CD14-positive monocyte (primary cell): ENCODE measurements around the gene SNAI3. TPM values are rescaled to one million over a fixed set of nuclear protein-coding genes. Genes with fewer than 3 reads are reported as not detected.
A peak's percentile ranks its signal among the peaks of the same experiment; 100 is the strongest.

Experiments used
- DNase-seq, 3 donors: peaks; one replicate each; pipeline ENCODE4 v3.0.0-alpha.2; 2011 to 2022
- H2AFZ ChIP-seq: 2 replicates; pipeline ENCODE4 v1.6.0; 2012; ENCODE audit warnings: mild to moderate bottlenecking, low read depth, low read length, inconsistent platforms; ENCODE audit not compliant: insufficient read depth, poor library complexity, severe bottlenecking
- H3K27ac ChIP-seq, 2 donors: 1 replicate in 1 of 2; 2 replicates in 1 of 2; pipeline ENCODE4 v1.5.1; 2012 to 2013; ENCODE audit warnings: low read length in 2 of 2, control low read depth in 1 of 2, inconsistent platforms in 1 of 2, low read depth in 1 of 2, mild to moderate bottlenecking in 1 of 2
- H3K27me3 ChIP-seq, 2 donors: one replicate each; pipeline versions ENCODE4 v1.6.0 to v1.6.1; 2011 to 2013; ENCODE audit warnings: low read length in 2 of 2; ENCODE audit not compliant: control insufficient read depth in 2 of 2, insufficient read depth in 2 of 2
- H3K36me3 ChIP-seq, 2 donors: replicated peaks in 1 of 2; 1 replicate in 1 of 2; 2 replicates in 1 of 2; pipeline versions ENCODE4 v1.5.1 to v1.6.1; 2012 to 2013; ENCODE audit warnings: low read length in 2 of 2, control low read depth in 1 of 2, inconsistent platforms in 1 of 2, mild to moderate bottlenecking in 1 of 2; ENCODE audit not compliant: insufficient read depth in 2 of 2, control insufficient read depth in 1 of 2
- H3K4me1 ChIP-seq, 2 donors: 1 replicate in 1 of 2; 2 replicates in 1 of 2; pipeline versions ENCODE4 v1.5.1 to v1.6.1; 2012 to 2013; ENCODE audit warnings: low read length in 2 of 2, control low read depth in 1 of 2, inconsistent platforms in 1 of 2, mild to moderate bottlenecking in 1 of 2, moderate library complexity in 1 of 2; ENCODE audit not compliant: insufficient read depth in 2 of 2, control insufficient read depth in 1 of 2
- H3K4me2 ChIP-seq: replicated peaks from 2 replicates; pipeline ENCODE3; 2012; ENCODE audit warnings: low read length, moderate library complexity, mild to moderate bottlenecking; ENCODE audit not compliant: poor library complexity, severe bottlenecking; ENCODE audit errors: extremely low read depth
- H3K4me3 ChIP-seq, 3 experiments: fragments of 200-600 bp in 1 of 3; sonication (generic) in 1 of 3; replicated peaks in 1 of 3; 1 replicate in 2 of 3; 2 replicates in 1 of 3; pipeline ENCODE4 v1.5.1; 2011 to 2013; ENCODE audit warnings: low read length in 3 of 3, mild to moderate bottlenecking in 3 of 3, control low read depth in 2 of 3, low read depth in 2 of 3, inconsistent platforms in 1 of 3, moderate library complexity in 1 of 3
- H3K79me2 ChIP-seq: 2 replicates; pipeline ENCODE4 v1.6.0; 2012; ENCODE audit warnings: mild to moderate bottlenecking, control low read depth, inconsistent platforms, low read length, moderate library complexity; ENCODE audit not compliant: insufficient read depth
- H3K9ac ChIP-seq: 2 replicates; pipeline ENCODE4 v1.6.0; 2017; ENCODE audit warnings: low read length, mild to moderate bottlenecking; ENCODE audit not compliant: insufficient read depth, poor library complexity, severe bottlenecking
- H3K9me3 ChIP-seq, 2 donors: replicated peaks in 1 of 2; 1 replicate in 1 of 2; 2 replicates in 1 of 2; pipeline versions ENCODE4 v1.5.1 to v1.6.1; 2012 to 2013; ENCODE audit warnings: low read length in 2 of 2, control low read depth in 1 of 2; ENCODE audit not compliant: control insufficient read depth in 1 of 2, insufficient read depth in 1 of 2
- H4K20me1 ChIP-seq: 2 replicates; pipeline ENCODE4 v1.6.0; 2012; ENCODE audit warnings: mild to moderate bottlenecking, low read length, control low read depth, moderate library complexity; ENCODE audit not compliant: insufficient read depth
- H3K27ac Mint-ChIP-seq, 7 donors: one replicate each; pipeline ENCODE4 v1.8.0; 2020; ENCODE audit warnings: mild to moderate bottlenecking in 7 of 7, mixed read lengths in 7 of 7, moderate library complexity in 6 of 7, inconsistent platforms in 2 of 7
- H3K27me3 Mint-ChIP-seq, 3 donors: one replicate each; pipeline ENCODE4 v1.8.0; 2021 to 2022; ENCODE audit warnings: low read depth in 3 of 3, mild to moderate bottlenecking in 3 of 3, mixed read lengths in 3 of 3, moderate library complexity in 3 of 3, inconsistent platforms in 1 of 3
- H3K36me3 Mint-ChIP-seq, 2 donors: one replicate each; pipeline ENCODE4 v1.8.0; 2020; ENCODE audit warnings: mixed read lengths in 2 of 2, inconsistent platforms in 1 of 2, mild to moderate bottlenecking in 1 of 2
- H3K4me1 Mint-ChIP-seq: one replicate; pipeline ENCODE4 v1.8.0; 2020; ENCODE audit warnings: mild to moderate bottlenecking, mixed read lengths
- H3K4me3 Mint-ChIP-seq, 2 donors: one replicate each; pipeline ENCODE4 v1.8.0; 2020; ENCODE audit warnings: mild to moderate bottlenecking in 2 of 2, mixed read lengths in 2 of 2, moderate library complexity in 1 of 2
- H3K9me3 Mint-ChIP-seq, 7 donors: one replicate each; pipeline ENCODE4 v1.8.0; 2020 to 2022; ENCODE audit warnings: mixed read lengths in 7 of 7, mild to moderate bottlenecking in 6 of 7, moderate library complexity in 6 of 7, inconsistent platforms in 2 of 7
- CTCF ChIP-seq: fragments of 200-600 bp; IDR thresholded peaks from one replicate; pipeline ENCODE4 v1.8.0; 2022; ENCODE audit warnings: antibody characterized with exemption, mild to moderate bottlenecking
- WGBS: methylation state at CpG from one replicate; pipeline ENCODE4 v1.1.5; 2013; ENCODE audit warnings: missing lambda C conversion rate; ENCODE audit not compliant: insufficient coverage; 5-methylcytosine and 5-hydroxymethylcytosine counted together
- intact Hi-C, 2 donors: fragments of 100-400 bp; cut with micrococcal nuclease; formaldehyde crosslinking; loops; one replicate each; pipeline versions ENCODE4 v1.15.0 to v1.15.1; 2023
- polyA plus RNA-seq, 3 donors: library from polyadenylated mRNA; depleted of rRNA in 1 of 3; unstranded in 2 of 3; stranded (reverse) in 1 of 3; fragments of 300-500 nt in 2 of 3; fragments of >200 nt in 1 of 3; fragmentation: Illumina TruSeq in 2 of 3; gene quantifications; 1 replicate in 2 of 3; 2 replicates in 1 of 3; pipeline ENCODE4 v1.2.3, GENCODE V29; 2012 to 2021

Gene SNAI3
- polyA plus RNA-seq, 3 donors = 4.2 to 6.4 (median 5.3) TPM

- no peak overlapping the region for H3K27ac Mint-ChIP-seq
- Histone ChIP-seq H3K36me3 (peaks cover 15 to 18% of the 10 kb centered on the region in 2 donors), H3K4me1 (peaks cover 21 to 26% of the 10 kb centered on the region in 2 donors), H3K4me2 (no peak overlapping the region), H3K4me3 (peak overlapping the region in 1 of 3 experiments; percentile 77), H3K9ac (no peak overlapping the region), H3K9me3 (peaks cover 0 to 5% of the 10 kb centered on the region in 2 donors), H3K27me3 (peaks cover 21 to 55% of the 10 kb centered on the region in 2 donors), H3K27ac (no peak overlapping the region), H4K20me1 (peaks cover 45% of the 10 kb centered on the region), H2AFZ (no peak overlapping the region), H3K79me2 (no peaks in the 10 kb centered on the region)
- intact Hi-C loops = loop anchor here in 1 of 2 donors (10.0 kb wide), 1 partner anchor 49 kb away; the partner anchor contains the start of gene SNAI3
- peaks cover 26% of the 10 kb centered on the region for H3K4me1 Mint-ChIP-seq
- peak overlapping the region; percentile 65 to 73 for H3K4me3 Mint-ChIP-seq
- H3K36me3 Mint-ChIP-seq = peaks cover 17 to 26% of the 10 kb centered on the region in 2 donors
- TF ChIP-seq CTCF = no peak
- 90% methylated on average over 13 of the region's 17 CpGs for WGBS
- peaks cover 0 to 10% (median 8%) of the 10 kb centered on the region in 7 donors for H3K9me3 Mint-ChIP-seq
- no peak for DNase-seq
- H3K27me3 Mint-ChIP-seq = peaks cover 44 to 71% (median 54%) of the 10 kb centered on the region in 3 donors
Observed at GRCh38 chr16:88635671-88636319, 50.5 kb downstream of the SNAI3 start.

GRCh38 chr16:88634994-88635670, 51.2 kb downstream of the SNAI3 start:
- Histone ChIP-seq H3K79me2 (no peaks in the 10 kb centered on the region), H3K4me3 (peak overlapping the region; percentile 40 to 77 (median 44)), H2AFZ (peak overlapping the region; percentile 67), H3K9ac (peak overlapping the region; percentile 65), H4K20me1 (peaks cover 38% of the 10 kb centered on the region), H3K4me2 (peak overlapping the region; percentile 79), H3K27ac (no peak overlapping the region), H3K4me1 (peaks cover 21 to 26% of the 10 kb centered on the region in 2 donors), H3K9me3 (peaks cover 0 to 5% of the 10 kb centered on the region in 2 donors), H3K27me3 (peaks cover 16 to 49% of the 10 kb centered on the region in 2 donors), H3K36me3 (peaks cover 22 to 24% of the 10 kb centered on the region in 2 donors)
- no peak for TF ChIP-seq CTCF
- WGBS = 35% methylated on average over 21 of the region's 28 CpGs
- intact Hi-C loops = loop anchor here in 1 of 2 donors (10.0 kb wide), 1 partner anchor 50 kb away; the partner anchor contains the start of gene SNAI3
- Mint-ChIP-seq H3K4me3 (peak overlapping the region; percentile 73 to 85), H3K36me3 (peaks cover 20 to 31% of the 10 kb centered on the region in 2 donors), H3K27me3 (peaks cover 39 to 64% (median 47%) of the 10 kb centered on the region in 3 donors), H3K27ac (peak overlapping the region in 2 of 7 donors; percentile 36 to 57), H3K4me1 (peaks cover 21% of the 10 kb centered on the region), H3K9me3 (peaks cover 0 to 10% (median 6%) of the 10 kb centered on the region in 7 donors)
- no peak for DNase-seq
